ENCODE data around the gene STKLD1.
"Not testable (repeated sequence)": the region's sequence is repeated elsewhere in the genome, so short reads cannot be mapped to it uniquely, and the experiment has no call there.

The STKLD1 gene

DNA sequence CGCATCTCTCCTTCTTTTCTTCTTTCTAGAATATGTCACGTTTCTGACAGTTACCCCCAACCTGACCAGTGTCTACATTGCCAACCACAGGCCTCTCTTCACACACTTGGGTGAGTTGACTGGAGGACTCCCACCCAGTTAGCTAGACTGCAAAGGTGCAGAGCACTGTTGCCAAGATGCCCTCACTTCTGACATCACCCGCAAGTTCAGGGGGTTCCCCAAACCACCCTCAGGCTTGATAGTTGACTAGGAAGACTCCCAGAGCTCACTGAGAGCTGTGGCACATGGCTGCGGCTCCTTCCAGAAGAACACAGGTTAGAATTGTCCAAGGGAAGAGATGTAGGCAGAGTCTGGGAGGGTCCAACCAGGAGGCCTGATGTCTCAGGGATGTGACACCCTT lies 63.2 kb downstream of the STKLD1 start:
- DNase-seq (ENCODE audit: low read depth, low spot score): no peak

DNA sequence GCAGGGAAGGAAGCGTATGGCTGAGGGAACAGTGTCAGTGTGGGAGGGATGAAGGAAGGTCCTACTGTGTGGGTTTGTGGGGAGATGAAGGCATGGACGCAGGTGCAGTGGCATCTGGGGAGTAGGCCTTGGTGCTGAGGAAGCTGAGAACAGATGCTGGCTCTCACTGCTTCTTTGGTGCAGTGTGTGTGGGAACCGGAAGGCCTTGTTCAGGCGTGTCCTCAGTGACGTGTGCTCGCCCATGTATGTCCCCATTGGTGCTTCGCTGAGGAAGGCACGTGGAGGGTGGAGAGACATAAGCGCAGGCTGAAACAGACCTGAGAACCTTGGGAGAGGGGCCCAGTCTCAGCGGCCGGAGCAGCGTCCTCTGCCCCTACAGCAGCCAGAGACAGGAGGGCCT lies 64.7 kb downstream of the STKLD1 start:
- no peak for DNase-seq (ENCODE audit: low read depth, low spot score)

DNA sequence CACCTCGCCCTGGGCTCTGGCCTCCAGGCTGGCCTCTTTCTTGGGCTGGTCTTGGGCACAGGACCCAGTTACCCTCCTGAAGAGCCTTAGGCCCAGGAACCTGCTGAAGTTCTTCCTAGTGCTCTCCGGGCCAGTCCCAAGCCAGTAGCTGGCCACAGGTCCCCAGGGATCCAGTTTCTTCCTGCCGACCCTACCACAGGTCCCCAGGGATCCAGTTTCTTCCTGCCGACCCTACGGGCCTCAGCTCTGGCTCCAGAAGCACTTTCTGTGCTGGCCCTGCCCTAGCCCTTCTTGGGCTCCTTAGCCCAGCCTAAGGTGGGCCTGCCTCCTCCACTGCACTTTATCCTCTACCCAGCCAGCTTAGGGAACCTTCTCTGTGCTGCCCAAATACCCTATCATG lies 65.4 kb downstream of the STKLD1 start:
- no peak for DNase-seq (ENCODE audit: low read depth, low spot score)

DNA sequence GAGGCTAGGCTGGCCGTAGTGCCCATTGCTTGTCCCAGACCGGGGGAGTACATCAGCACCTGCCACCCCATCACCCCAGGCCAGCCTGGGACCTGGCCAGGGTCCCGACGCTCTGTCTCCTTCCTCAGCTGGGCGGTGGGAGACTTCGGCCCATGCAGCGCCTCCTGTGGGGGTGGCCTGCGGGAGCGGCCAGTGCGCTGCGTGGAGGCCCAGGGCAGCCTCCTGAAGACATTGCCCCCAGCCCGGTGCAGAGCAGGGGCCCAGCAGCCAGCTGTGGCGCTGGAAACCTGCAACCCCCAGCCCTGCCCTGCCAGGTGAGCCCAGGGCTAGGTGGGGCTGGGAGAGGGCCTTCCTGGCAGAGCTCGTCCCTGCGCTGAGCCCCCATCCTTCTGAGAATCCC lies 67.1 kb downstream of the STKLD1 start:
- DNase-seq (ENCODE audit: low read depth, low spot score): no peak

DNA sequence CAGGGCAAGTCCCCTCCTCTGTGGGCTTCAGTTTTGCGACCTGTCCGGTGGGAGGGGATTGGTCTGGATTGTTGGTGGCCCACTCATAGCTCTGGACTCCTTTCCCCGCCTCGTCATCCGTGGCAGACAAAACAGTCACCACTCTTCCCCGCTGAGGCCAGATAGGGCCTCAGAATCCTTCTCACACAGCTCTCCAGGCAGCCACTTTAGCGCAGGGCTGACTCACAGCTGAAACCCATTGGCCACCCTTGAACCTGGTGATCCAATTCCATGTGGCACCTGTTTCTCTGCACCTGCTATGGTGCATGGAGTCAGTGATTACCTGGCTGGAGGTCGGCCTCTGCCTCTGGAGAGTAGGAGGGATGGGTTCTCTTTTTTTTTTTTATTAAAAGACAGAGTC lies 67.8 kb downstream of the STKLD1 start:
- no peak for DNase-seq (ENCODE audit: low read depth, low spot score)

DNA sequence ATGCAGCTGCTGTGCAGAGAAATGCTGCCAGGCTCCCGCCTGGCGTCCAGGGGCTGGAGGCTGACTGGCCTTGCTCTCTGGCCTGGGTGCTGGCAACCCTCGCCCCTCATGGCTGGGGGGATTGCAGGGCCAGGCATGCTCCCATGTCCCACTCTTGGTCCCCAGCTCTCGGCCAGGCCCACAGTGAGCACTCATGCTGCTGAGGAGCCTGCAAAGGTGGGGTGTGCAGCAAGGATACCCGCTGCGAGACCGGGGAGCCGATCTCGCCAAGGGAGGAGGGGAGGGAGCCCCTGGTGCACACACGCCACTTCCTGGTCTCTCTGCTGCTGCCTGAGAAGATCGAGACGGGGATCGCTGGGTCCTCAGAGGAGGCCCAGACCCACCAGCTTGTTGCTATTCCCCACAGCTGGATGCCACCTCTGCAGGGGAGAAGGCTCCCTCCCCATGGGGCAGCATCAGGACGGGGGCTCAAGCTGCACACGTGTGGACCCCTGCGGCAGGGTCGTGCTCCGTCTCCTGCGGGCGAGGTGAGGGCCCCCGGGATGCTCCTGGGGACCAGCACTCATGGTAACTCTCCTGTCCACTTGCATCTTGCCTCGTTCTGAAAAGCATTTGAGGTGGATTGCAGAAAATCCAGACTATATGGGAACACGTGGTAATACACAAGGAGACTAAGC lies 69.3 kb downstream of the STKLD1 start:
- no peak for DNase-seq (ENCODE audit: low read depth, low spot score)

DNA sequence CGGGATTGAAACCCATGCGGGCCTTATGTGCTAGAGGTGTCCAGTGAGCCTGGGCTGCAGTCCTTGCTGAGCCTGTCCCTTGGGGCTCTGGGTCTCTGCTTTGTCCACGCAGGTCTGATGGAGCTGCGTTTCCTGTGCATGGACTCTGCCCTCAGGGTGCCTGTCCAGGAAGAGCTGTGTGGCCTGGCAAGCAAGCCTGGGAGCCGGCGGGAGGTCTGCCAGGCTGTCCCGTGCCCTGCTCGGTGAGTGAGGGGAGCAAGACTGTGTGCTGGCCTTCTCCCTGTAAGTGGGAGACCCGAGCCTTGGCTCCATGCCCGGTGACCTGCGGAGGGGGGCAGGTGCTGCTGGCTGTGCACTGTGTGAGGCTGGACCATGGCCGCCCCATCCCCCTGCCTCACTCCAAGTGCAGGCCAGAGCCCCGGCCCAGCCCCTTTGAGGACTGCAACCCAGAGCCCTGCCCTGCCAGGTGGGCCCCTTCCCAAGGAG lies 72.4 kb downstream of the STKLD1 start:
- no peak for DNase-seq (ENCODE audit: low read depth, low spot score)

DNA sequence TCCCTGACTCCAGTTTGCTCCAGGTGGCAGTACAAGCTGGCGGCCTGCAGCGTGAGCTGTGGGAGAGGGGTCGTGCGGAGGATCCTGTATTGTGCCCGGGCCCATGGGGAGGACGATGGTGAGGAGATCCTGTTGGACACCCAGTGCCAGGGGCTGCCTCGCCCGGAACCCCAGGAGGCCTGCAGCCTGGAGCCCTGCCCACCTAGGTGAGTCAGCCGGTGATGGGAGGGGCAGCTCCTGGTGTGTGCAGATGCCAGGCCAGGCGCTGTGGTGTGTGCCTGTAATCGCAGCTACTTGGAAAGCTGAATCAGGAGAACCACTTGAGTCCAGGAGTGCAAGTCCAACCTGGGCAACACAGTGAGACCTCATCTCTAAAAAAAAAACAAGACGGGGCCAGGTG lies 73.6 kb downstream of the STKLD1 start:
- no peak for DNase-seq (ENCODE audit: low read depth, low spot score)

DNA sequence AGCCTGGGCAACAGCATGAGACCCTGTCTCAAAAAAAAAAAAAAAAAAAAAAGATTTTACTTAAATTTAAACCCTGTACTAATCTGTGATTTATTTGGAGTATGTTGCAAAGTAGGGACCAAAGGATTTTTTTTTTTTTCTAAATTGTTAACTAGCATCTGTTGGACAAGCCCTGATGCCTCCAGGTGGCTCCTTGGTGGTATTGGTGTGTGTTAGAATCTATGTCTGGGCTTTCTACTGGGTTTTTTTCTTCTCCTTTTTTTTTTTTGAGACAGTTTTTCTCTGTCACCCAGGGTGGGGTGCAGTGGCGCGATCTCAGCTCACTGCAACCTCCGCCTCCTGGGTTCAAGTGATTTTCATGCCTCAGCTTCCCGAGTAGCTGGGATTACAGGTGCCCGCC lies 75.7 kb downstream of the STKLD1 start:
- not testable (repeated sequence) for DNase-seq (ENCODE audit: low read depth, low spot score)

DNA sequence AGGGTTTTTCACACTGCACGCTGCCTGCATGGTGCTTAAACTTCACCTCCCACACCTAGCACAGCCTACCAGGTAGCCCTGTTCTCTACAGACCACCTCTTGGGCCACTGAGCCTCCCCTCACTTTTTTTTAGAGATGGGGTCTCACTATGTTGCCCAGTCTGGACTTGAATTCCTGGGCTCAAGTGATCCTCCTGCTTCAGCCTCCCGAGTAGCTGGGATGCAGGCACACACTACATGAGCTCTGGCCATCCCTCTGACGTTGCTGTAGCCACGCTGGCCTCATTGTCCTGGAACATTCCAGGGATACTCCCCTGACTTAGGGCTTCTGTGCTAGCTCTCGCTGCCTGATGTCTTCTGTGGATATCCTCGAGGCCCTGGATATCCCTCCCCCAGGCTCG lies 76.4 kb downstream of the STKLD1 start:
- no peak for DNase-seq (ENCODE audit: low read depth, low spot score)

DNA sequence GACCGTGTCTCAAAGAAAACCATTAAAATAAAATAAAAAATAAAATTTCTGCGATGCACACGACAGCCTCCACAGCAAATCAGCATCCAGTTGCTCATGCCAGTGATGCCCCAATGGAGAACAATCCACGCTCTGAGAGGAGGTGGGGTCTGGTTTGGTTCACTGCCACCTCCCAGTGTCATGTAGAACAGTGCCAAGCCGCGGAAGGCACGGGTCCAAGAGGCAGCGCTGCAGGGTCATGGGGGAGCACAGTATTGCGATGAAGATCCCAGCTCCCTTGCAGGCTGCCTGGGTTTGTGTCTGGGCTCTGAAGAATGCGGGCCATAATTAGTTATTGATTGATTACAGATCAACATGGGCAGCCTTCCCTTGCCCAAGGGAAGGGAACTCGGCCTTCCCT lies 77.5 kb downstream of the STKLD1 start:
- no peak for DNase-seq (ENCODE audit: low read depth, low spot score)

DNA sequence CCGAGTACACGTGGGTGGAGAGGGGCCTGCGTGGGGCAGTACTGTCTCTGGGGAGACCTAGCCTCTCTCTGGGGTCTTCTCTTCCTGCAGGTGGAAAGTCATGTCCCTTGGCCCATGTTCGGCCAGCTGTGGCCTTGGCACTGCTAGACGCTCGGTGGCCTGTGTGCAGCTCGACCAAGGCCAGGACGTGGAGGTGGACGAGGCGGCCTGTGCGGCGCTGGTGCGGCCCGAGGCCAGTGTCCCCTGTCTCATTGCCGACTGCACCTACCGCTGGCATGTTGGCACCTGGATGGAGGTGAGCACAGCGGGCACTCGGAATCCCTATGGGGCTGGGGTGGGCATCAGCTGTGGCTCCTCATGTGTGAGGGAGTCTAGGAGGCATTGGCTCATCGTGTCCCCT lies 78.2 kb downstream of the STKLD1 start:
- no peak for DNase-seq (ENCODE audit: low read depth, low spot score)

DNA sequence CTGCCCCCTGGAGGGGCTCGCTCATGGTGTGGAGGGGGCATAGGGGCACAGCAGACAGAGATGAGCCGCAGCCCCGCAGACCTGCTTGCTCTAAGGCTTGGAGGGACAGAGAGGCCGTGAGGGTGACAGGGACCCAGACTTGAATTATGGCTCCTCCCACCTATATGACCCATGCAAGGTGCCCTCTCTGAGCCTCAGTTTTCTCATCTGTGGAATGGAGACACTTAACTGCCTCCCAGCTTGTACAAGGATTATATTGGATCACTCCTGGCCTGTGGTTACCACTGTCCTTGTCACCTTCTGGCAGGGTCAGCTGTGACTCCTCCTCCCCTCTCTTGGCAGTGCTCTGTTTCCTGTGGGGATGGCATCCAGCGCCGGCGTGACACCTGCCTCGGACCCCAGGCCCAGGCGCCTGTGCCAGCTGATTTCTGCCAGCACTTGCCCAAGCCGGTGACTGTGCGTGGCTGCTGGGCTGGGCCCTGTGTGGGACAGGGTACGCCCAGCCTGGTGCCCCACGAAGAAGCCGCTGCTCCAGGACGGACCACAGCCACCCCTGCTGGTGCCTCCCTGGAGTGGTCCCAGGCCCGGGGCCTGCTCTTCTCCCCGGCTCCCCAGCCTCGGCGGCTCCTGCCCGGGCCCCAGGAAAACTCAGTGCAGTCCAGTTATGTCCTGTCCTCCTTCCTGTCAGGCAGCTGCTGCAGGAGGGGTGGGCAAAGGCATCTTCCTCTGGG lies 78.9 kb downstream of the STKLD1 start:
- DNase-seq (ENCODE audit: low read depth, low spot score): no peak

All from activated CD4-positive, CD25-positive, alpha-beta regulatory T cell treated with anti-CD3 and anti-CD28 coated beads, Interleukin-2, amount 50 U/mL, for 16 hours (primary cell).